H1 (cell line): Measurements from ENCODE around the gene SLC35A2. TPM values are rescaled to one million over a fixed set of nuclear protein-coding genes. Genes with fewer than 3 reads are reported as not detected.

Source experiments
- CTCF ChIA-PET: fragments of 300-600 bp; sonication (Branson Sonifier 250); formaldehyde crosslinking; loops from one replicate; lab custom pipeline; 2021; ENCODE audit not compliant: partially characterized antibody; lab: Charles Lee
- POLR2A ChIA-PET: fragments of 300-600 bp; sonication (Branson Sonifier 250); formaldehyde crosslinking; loops from one replicate; lab custom pipeline; 2021; ENCODE audit warnings: inconsistent platforms; ENCODE audit not compliant: partially characterized antibody; lab: Charles Lee
- DNase-seq, 2 experiments: peaks; one replicate each; pipeline versions ENCODE4 v3.0.0 to v3.0.0-alpha.2; 2010 to 2022; ENCODE audit warnings: low spot score in 2 of 2, low read depth in 1 of 2, mixed read lengths in 1 of 2
- FAIRE-seq: peaks from 2 replicates; lab custom pipeline; 2011; peaks lifted over from hg19 to GRCh38; lab: Jason Lieb, UNC
- H2AFZ ChIP-seq: 2 replicates; pipeline ENCODE4 v1.8.1; 2012; ENCODE audit warnings: low read length, inconsistent platforms
- H2AK5ac ChIP-seq: 2 replicates; pipeline ENCODE4 v1.6.1; 2013; ENCODE audit warnings: low read depth, low read length
- H2BK120ac ChIP-seq: replicated peaks from 2 replicates; pipeline ENCODE3; 2013; ENCODE audit warnings: low read depth, low read length, inconsistent platforms
- H2BK12ac ChIP-seq: 2 replicates; pipeline ENCODE4 v1.6.1; 2013; ENCODE audit warnings: low read depth, low read length
- H2BK15ac ChIP-seq: 2 replicates; pipeline ENCODE4 v1.6.1; 2013; ENCODE audit warnings: low read length
- H2BK20ac ChIP-seq: 2 replicates; pipeline ENCODE4 v1.6.1; 2013; ENCODE audit warnings: low read length
- H2BK5ac ChIP-seq: 2 replicates; pipeline ENCODE4 v1.6.1; 2013; ENCODE audit warnings: low read depth, low read length
- H3K14ac ChIP-seq: 2 replicates; pipeline ENCODE4 v1.6.1; 2013; ENCODE audit warnings: inconsistent platforms; ENCODE audit not compliant: insufficient read length
- H3K18ac ChIP-seq: 2 replicates; pipeline ENCODE4 v1.6.1; 2013; ENCODE audit warnings: low read length; ENCODE audit errors: extremely low read depth
- H3K23ac ChIP-seq: 2 replicates; pipeline ENCODE4 v1.6.1; 2013; ENCODE audit warnings: inconsistent platforms; ENCODE audit not compliant: insufficient read length
- H3K23me2 ChIP-seq: 2 replicates; pipeline ENCODE4 v1.6.1; 2013; ENCODE audit warnings: low read depth, low read length
- H3K27ac ChIP-seq: 2 replicates; pipeline ENCODE4 v1.6.1; 2011; ENCODE audit warnings: low read depth, low read length, inconsistent platforms
- H3K27me3 ChIP-seq, 4 experiments: replicated peaks in 1 of 4; 1 replicate in 1 of 4; 2 replicates in 3 of 4; pipeline versions ENCODE4 v1.6.1 to v1.8.1; 2011 to 2013; ENCODE audit warnings: low read length in 3 of 4, mild to moderate bottlenecking in 3 of 4, inconsistent platforms in 2 of 4, mixed read lengths in 2 of 4, moderate library complexity in 1 of 4; ENCODE audit not compliant: control insufficient read depth in 3 of 4, insufficient read depth in 3 of 4; ENCODE audit errors: extremely low read depth in 1 of 4
- H3K36me3 ChIP-seq, 4 experiments: 2 replicates each; pipeline versions ENCODE4 v1.6.1 to v1.8.1; 2011 to 2013; ENCODE audit warnings: mild to moderate bottlenecking in 4 of 4, low read length in 3 of 4, moderate library complexity in 2 of 4, control low read depth in 1 of 4, inconsistent platforms in 1 of 4; ENCODE audit not compliant: insufficient read depth in 4 of 4, control insufficient read depth in 2 of 4
- H3K4ac ChIP-seq: replicated peaks from 2 replicates; pipeline ENCODE3; 2013; ENCODE audit warnings: low read length, low read depth, mixed read lengths, inconsistent platforms; ENCODE audit not compliant: insufficient read length
- H3K4me1 ChIP-seq, 4 experiments: replicated peaks in 1 of 4; 1 replicate in 1 of 4; 2 replicates in 3 of 4; pipeline versions ENCODE4 v1.6.1 to v1.8.1; 2011 to 2013; ENCODE audit warnings: low read length in 3 of 4, inconsistent platforms in 2 of 4, mixed read lengths in 1 of 4; ENCODE audit not compliant: insufficient read depth in 4 of 4, control insufficient read depth in 3 of 4
- H3K4me2 ChIP-seq, 2 experiments: 2 replicates each; pipeline versions ENCODE4 v1.6.1 to v1.8.1; 2011 to 2013; ENCODE audit warnings: low read depth in 2 of 2, low read length in 2 of 2, control low read depth in 1 of 2, inconsistent platforms in 1 of 2, mild to moderate bottlenecking in 1 of 2; ENCODE audit not compliant: insufficient read depth in 1 of 2
- H3K4me3 ChIP-seq, 4 experiments: fragments of 200-600, 300-600 bp in 1 of 4; sonication (generic), shearing (Covaris generic), sonication (Bioruptor Twin) in 1 of 4; 2 replicates each; pipeline versions ENCODE4 v1.5.1 to v1.8.1; 2011 to 2016; ENCODE audit warnings: low read length in 4 of 4, low read depth in 3 of 4, control low read depth in 2 of 4, inconsistent platforms in 2 of 4, mild to moderate bottlenecking in 2 of 4, mixed read lengths in 1 of 4, moderate library complexity in 1 of 4; ENCODE audit not compliant: insufficient read depth in 2 of 4; ENCODE audit errors: extremely low read depth in 1 of 4
- H3K56ac ChIP-seq: replicated peaks from 2 replicates; pipeline ENCODE3; 2013; ENCODE audit warnings: low read depth, mild to moderate bottlenecking, mixed read lengths, low read length, inconsistent platforms; ENCODE audit not compliant: insufficient read length
- H3K79me1 ChIP-seq: 2 replicates; pipeline ENCODE4 v1.6.1; 2013; ENCODE audit warnings: low read depth, low read length, control low read depth
- H3K79me2 ChIP-seq, 2 experiments: 2 replicates each; pipeline versions ENCODE4 v1.6.1 to v1.8.1; 2012 to 2013; ENCODE audit warnings: low read length in 2 of 2, mild to moderate bottlenecking in 2 of 2, inconsistent platforms in 1 of 2; ENCODE audit not compliant: insufficient read depth in 2 of 2, control insufficient read depth in 1 of 2
- H3K9ac ChIP-seq, 4 experiments: replicated peaks in 1 of 4; 1 replicate in 1 of 4; 2 replicates in 3 of 4; pipeline versions ENCODE4 v1.6.1 to v1.8.1; 2011 to 2013; ENCODE audit warnings: low read depth in 3 of 4, low read length in 3 of 4, control low read depth in 2 of 4, mild to moderate bottlenecking in 2 of 4, moderate library complexity in 2 of 4, inconsistent platforms in 1 of 4; ENCODE audit errors: extremely low read depth in 1 of 4
- H3K9me3 ChIP-seq, 2 experiments: 2 replicates each; pipeline versions ENCODE4 v1.6.1 to v1.8.1; 2012 to 2013; ENCODE audit warnings: mild to moderate bottlenecking in 2 of 2, moderate library complexity in 2 of 2, control low read depth in 1 of 2, inconsistent platforms in 1 of 2, low read depth in 1 of 2, low read length in 1 of 2, mixed read lengths in 1 of 2; ENCODE audit not compliant: insufficient read depth in 2 of 2
- H4K20me1 ChIP-seq, 2 experiments: replicated peaks in 1 of 2; 2 replicates each; pipeline versions ENCODE3 to v1.8.1; 2011 to 2013; ENCODE audit warnings: inconsistent platforms in 2 of 2, low read length in 2 of 2, mild to moderate bottlenecking in 1 of 2; ENCODE audit not compliant: insufficient read depth in 2 of 2, control insufficient read depth in 1 of 2
- H4K5ac ChIP-seq: 2 replicates; pipeline ENCODE4 v1.6.1; 2013; ENCODE audit warnings: low read length, low read depth, mixed read lengths, inconsistent platforms; ENCODE audit not compliant: insufficient read length
- H4K8ac ChIP-seq: 2 replicates; pipeline ENCODE4 v1.8.0; 2013; ENCODE audit warnings: mild to moderate bottlenecking, moderate library complexity, low read length, inconsistent platforms; ENCODE audit not compliant: insufficient read depth; ENCODE audit errors: extremely low read depth
- H4K91ac ChIP-seq: replicated peaks from 2 replicates; pipeline ENCODE3; 2013; ENCODE audit warnings: low read length, mixed read lengths, inconsistent platforms; ENCODE audit not compliant: insufficient read length
- EP300 ChIP-seq, 2 experiments: IDR thresholded peaks; 1 replicate in 1 of 2; 2 replicates in 1 of 2; pipeline ENCODE4 v1.6.1; 2011 to 2012; ENCODE audit warnings: low read depth in 2 of 2, low read length in 2 of 2, mild to moderate bottlenecking in 2 of 2, borderline replicate concordance in 1 of 2, inconsistent platforms in 1 of 2, moderate library complexity in 1 of 2
- GABPA ChIP-seq: IDR thresholded peaks from 2 replicates; pipeline ENCODE4 v1.6.1; 2011; ENCODE audit warnings: mild to moderate bottlenecking, low read length, moderate library complexity, borderline replicate concordance; ENCODE audit not compliant: insufficient read depth
- JUND ChIP-seq: IDR thresholded peaks from 2 replicates; pipeline ENCODE4 v1.6.1; 2011; ENCODE audit warnings: mild to moderate bottlenecking, improper control_type of control experiment, low read length
- NANOG ChIP-seq: IDR thresholded peaks from 2 replicates; pipeline ENCODE4 v1.6.1; 2011; ENCODE audit warnings: low read length, low read depth, mild to moderate bottlenecking, inconsistent platforms; ENCODE audit not compliant: insufficient read depth, poor library complexity, severe bottlenecking
- PHF8 ChIP-seq: fragments of 200-600 bp; sonication (generic); conservative IDR thresholded peaks from 2 replicates; pipeline ENCODE4 v1.7.1; 2012; ENCODE audit warnings: low read depth, mild to moderate bottlenecking, inconsistent platforms, low read length, moderate library complexity
- RBBP5 ChIP-seq: IDR thresholded peaks from 2 replicates; pipeline ENCODE4 v1.7.1; 2012; ENCODE audit warnings: low read depth, mild to moderate bottlenecking, inconsistent platforms, low read length, moderate library complexity, borderline replicate concordance
- TAF1 ChIP-seq: IDR thresholded peaks from 2 replicates; pipeline ENCODE4 v1.6.1; 2011; ENCODE audit warnings: mild to moderate bottlenecking, low read depth, low read length
- WGBS, 2 experiments: shearing (Covaris generic) in 1 of 2; methylation state at CpG; one replicate each; pipeline versions ENCODE4 v1.1.6 to v1.1.7; 2013 to 2015; ENCODE audit warnings: low lambda C conversion rate in 2 of 2, mixed read lengths in 2 of 2, inconsistent platforms in 1 of 2, low coverage in 1 of 2, missing lambda C conversion rate in 1 of 2; ENCODE audit not compliant: insufficient replicate concordance in 2 of 2, insufficient coverage in 1 of 2, insufficient read length in 1 of 2; ENCODE audit errors: extremely low coverage in 1 of 2, missing lambda C conversion rate in 1 of 2; 5-methylcytosine and 5-hydroxymethylcytosine counted together
- polyA plus RNA-seq, 7 experiments: library from polyadenylated mRNA; depleted of rRNA in 3 of 7; stranded (reverse) in 5 of 7; unstranded in 2 of 7; fragments of >200 nt in 5 of 7; fragments of 200-250 nt in 2 of 7; gene quantifications; 1 replicate in 5 of 7; 2 replicates in 1 of 7; 4 replicates in 1 of 7; pipeline versions ENCODE4 v1.2.1 to v1.2.3, GENCODE V29; 2011 to 2013; ENCODE audit warnings: missing spikeins in 2 of 7, mixed read lengths in 2 of 7
- total RNA-seq: library from RNA; stranded (reverse); fragmentation: NEBNext Ultra II Directional; extraction: Animal tissue kit (Norgen Biotek cat#: 25700); gene quantifications from 2 replicates; pipeline ENCODE4 v1.2.1, GENCODE V29; 2021
- TF ChIP-seq, protein P1 (sequence below): IDR thresholded peaks from 2 replicates; pipeline ENCODE4 v1.6.1; 2011; ENCODE audit warnings: low read length, improper control_type of control experiment

The SLC35A2 gene
- total and polyA plus RNA-seq, 2 of the 8 experiments (the other 6 are each of a cell fraction or from before 2014, with no cell fraction given) = 21.4 to 48.3 TPM

- peaks cover 4% of the 10 kb centered on the region; the same call in 1 of the 2 replicates for H3K23me2 ChIP-seq
- peaks cover 16 to 52% of the 10 kb centered on the region in 2 experiments; a peak in 3 of 4 replicates for H3K79me2 ChIP-seq
- H3K27ac ChIP-seq = peak overlapping the region; percentile 73
- no peak overlapping the region for H2BK15ac ChIP-seq
- peaks cover 0 to 13% (median 6%) of the 10 kb centered on the region in 4 experiments; a peak in 6 of 8 replicates for H3K36me3 ChIP-seq
- H3K23ac ChIP-seq = no peak overlapping the region
- WGBS, 2 experiments = 29% methylated on average over 4 of the region's 61 CpGs; no CpG with 5 or more reads in 1 of the 2 experiments
- H3K56ac ChIP-seq = no peak overlapping the region
- H3K4me1 ChIP-seq = peaks cover 0 to 7% (median 2%) of the 10 kb centered on the region in 4 experiments; a peak in 4 of 7 replicates
- CTCF ChIA-PET = interaction anchor here (2.0 kb wide), 1 partner anchor 8 kb away, joined by 4 read pairs; no protein-coding TSS in a partner anchor
- FAIRE-seq (no peak), DNase-seq (no peak)
- H3K79me1 ChIP-seq = peaks cover 7% of the 10 kb centered on the region; the same call in 1 of the 2 replicates
- no peak overlapping the region for H2AK5ac ChIP-seq
- H3K27me3 ChIP-seq = no peaks in the 10 kb centered on the region
- H3K4ac ChIP-seq = no peak overlapping the region
- POLR2A ChIA-PET = interaction anchor here (0.6 to 6.7 kb wide), 12 partner anchors 11 to 223 kb away, joined by 3 to 70 read pairs (median 4); partner anchors contain the start of genes KCND1, PQBP1 and TIMM17B
- peaks cover 0 to 2% of the 10 kb centered on the region in 2 experiments for H4K20me1 ChIP-seq
- no peak overlapping the region for H4K5ac ChIP-seq
- no peak overlapping the region for H2BK12ac ChIP-seq
- peak overlapping the region; percentile 57; the same call in 1 of the 2 replicates for H4K8ac ChIP-seq
- H2BK120ac ChIP-seq = no peak overlapping the region
- TF ChIP-seq, protein P1, sequence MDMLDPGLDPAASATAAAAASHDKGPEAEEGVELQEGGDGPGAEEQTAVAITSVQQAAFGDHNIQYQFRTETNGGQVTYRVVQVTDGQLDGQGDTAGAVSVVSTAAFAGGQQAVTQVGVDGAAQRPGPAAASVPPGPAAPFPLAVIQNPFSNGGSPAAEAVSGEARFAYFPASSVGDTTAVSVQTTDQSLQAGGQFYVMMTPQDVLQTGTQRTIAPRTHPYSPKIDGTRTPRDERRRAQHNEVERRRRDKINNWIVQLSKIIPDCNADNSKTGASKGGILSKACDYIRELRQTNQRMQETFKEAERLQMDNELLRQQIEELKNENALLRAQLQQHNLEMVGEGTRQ = no peak
- TF ChIP-seq JUND (no peak), PHF8 (0 out of 2 replicates have a peak, but pooled peaks have one; percentile 5), TAF1 (0 out of 2 replicates have a peak, but pooled peaks have one; percentile 5), GABPA (no peak), NANOG (no peak), RBBP5 (no peak), EP300 (IDR thresholded peaks at IDR 0.05; ENCODE audit: borderline replicate concordance in 1 of 2, low read depth in 2 of 2, low read length in 2 of 2) (no peak)
- H3K18ac ChIP-seq = no peak overlapping the region
- H2BK20ac ChIP-seq = no peak overlapping the region
- no peak overlapping the region for H3K14ac ChIP-seq
- H2BK5ac ChIP-seq = no peak overlapping the region
- no peak overlapping the region for H2AFZ ChIP-seq
- H4K91ac ChIP-seq = no peak overlapping the region
- H3K4me2 ChIP-seq = peak overlapping the region; percentile 72 to 90
- peak overlapping the region; percentile 75 to 94 (median 86) for H3K4me3 ChIP-seq
- H3K9ac ChIP-seq = peak overlapping the region; percentile 75 to 97 (median 90)
- H3K9me3 ChIP-seq = no peaks in the 10 kb centered on the region
These were observed 45.4 kb upstream of the SLC35A2 start for GRCh38 chrX:48956728-48957414.
